ENCODE measurements around the gene NYAP2. TPM values are rescaled to one million over a fixed set of nuclear protein-coding genes. Genes with fewer than 3 reads are reported as not detected.

Gene NYAP2
- total RNA-seq, 4 donors from 2014 or later = 0.14 TPM; not detected in 3

DNA sequence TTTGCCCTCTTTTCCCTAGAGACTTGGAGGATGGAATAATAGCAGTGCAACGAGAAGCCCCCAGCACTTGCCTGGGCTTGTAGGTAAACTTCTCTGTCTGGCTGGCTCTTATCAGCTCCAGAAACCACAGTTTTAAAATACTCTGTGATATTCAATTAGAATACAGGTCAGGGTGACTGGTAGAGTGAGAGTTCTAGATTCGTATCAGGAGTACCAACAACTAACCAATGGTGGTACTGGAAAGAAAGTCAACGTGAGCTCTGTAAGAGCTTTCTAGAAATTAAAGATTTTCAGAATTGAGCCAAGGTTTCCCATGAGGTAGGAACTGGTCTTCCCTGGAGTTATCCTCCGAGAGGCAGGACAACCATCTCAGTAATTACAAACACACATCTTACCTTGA, 216.9 kb downstream of the NYAP2 start:
- Histone ChIP-seq H3K27ac (no peak overlapping the region), H3K9me3 (no peaks in the 10 kb centered on the region), H3K36me3 (no peaks in the 10 kb centered on the region), H3K4me3 (no peak overlapping the region), H3K4me1 (no peaks in the 10 kb centered on the region), H3K27me3 (no peaks in the 10 kb centered on the region)
- intact Hi-C loops (cut with DNase I; ENCODE audit: low total_unique reads) = no loop called here
- no peak for DNase-seq
- TF ChIP-seq POLR2A (IDR thresholded peaks at IDR 0.05) = no peak
- TF ChIP-seq, protein P1, sequence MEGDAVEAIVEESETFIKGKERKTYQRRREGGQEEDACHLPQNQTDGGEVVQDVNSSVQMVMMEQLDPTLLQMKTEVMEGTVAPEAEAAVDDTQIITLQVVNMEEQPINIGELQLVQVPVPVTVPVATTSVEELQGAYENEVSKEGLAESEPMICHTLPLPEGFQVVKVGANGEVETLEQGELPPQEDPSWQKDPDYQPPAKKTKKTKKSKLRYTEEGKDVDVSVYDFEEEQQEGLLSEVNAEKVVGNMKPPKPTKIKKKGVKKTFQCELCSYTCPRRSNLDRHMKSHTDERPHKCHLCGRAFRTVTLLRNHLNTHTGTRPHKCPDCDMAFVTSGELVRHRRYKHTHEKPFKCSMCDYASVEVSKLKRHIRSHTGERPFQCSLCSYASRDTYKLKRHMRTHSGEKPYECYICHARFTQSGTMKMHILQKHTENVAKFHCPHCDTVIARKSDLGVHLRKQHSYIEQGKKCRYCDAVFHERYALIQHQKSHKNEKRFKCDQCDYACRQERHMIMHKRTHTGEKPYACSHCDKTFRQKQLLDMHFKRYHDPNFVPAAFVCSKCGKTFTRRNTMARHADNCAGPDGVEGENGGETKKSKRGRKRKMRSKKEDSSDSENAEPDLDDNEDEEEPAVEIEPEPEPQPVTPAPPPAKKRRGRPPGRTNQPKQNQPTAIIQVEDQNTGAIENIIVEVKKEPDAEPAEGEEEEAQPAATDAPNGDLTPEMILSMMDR (IDR thresholded peaks at IDR 0.05) = no peak

DNA sequence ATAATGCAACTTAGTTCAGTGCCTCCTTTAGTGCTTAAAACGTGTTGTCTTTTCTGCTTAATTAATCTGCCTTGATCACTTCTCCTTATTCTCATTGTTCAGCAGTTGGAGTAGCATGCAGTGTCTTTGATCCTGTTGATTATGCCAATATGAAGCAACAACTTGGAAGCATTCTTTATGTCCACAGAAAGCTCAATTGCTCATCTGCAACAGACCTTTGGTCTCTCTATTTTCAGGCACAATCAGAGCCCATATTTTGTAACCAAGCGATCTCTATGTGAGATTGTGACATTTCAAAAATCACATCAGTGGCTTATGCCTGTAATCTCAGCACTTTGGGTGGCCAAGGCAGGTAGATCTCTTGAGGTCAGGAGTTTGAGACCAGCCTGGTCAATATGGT, 217.3 kb downstream of the NYAP2 start:
- intact Hi-C loops (cut with DNase I; ENCODE audit: low total_unique reads) = no loop called here

DNA sequence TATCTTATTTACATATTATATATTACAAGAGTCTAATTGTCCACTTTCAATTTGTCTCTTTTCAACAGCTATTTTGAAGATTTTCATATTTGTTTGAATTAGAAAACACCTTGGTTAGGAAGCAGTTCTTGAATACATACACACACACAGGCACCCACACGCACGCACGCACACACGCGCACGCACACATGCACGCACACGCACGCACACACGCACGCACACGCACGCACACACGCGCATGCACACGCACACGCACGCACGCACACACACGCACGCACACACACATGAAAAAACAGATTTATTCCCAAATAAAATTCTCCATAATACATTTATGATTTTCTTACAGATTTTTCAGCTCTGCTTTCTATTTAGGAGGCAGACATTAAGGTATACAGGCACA, 220.7 kb downstream of the NYAP2 start:
- no peak for TF ChIP-seq POLR2A (IDR thresholded peaks at IDR 0.05)
- TF ChIP-seq, protein P1 (IDR thresholded peaks at IDR 0.05) = no peak
- intact Hi-C loops (cut with DNase I; ENCODE audit: low total_unique reads) = no loop called here
- Histone ChIP-seq H3K27me3 (no peaks in the 10 kb centered on the region), H3K9me3 (no peaks in the 10 kb centered on the region), H3K4me3 (no peak overlapping the region), H3K27ac (no peak overlapping the region), H3K4me1 (no peaks in the 10 kb centered on the region), H3K36me3 (no peaks in the 10 kb centered on the region)
- DNase-seq = no peak

More for the DNA sequence above, 217.3 kb downstream of the NYAP2 start:
- DNase-seq = no peak
- no peak overlapping the region for H3K27ac ChIP-seq
- H3K36me3 ChIP-seq = no peaks in the 10 kb centered on the region
- H3K27me3 ChIP-seq = no peaks in the 10 kb centered on the region
- no peaks in the 10 kb centered on the region for H3K4me1 ChIP-seq
- TF ChIP-seq, protein P1 (IDR thresholded peaks at IDR 0.05) = no peak
- TF ChIP-seq POLR2A (IDR thresholded peaks at IDR 0.05) = no peak
- no peaks in the 10 kb centered on the region for H3K9me3 ChIP-seq
- no peak overlapping the region for H3K4me3 ChIP-seq

DNA sequence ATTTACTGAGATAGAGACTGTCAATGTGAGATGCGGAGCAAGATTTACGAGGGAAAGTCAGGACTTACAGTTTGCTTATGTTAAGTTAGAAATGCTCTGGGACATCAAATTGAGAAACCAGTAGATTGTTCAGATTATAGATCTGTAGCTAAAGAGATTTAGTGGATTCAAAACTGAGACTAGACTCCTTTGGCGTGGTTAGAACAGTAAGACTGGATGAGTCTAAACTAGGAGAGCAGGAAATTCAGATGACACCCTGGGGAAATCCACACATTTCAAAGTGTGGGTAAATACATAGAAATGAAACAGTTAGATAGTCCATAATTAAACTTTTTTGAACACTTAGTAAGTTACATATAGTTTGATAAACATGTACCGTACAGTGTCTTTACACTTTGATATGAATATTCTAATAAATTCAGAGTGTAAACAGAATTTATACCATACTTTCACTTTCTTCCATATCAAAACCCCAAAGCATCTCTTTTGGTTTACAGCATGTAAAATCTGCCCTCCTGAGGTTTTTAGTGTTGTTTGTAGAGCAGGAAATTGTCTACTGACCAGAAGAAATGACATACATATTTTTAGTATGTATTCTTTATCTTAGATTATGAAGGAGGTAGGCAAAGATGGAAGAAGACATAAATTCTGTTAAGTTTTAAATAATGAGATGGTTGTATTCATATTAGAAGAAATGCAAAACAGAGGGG, 231.5 kb downstream of the NYAP2 start:
- no peaks in the 10 kb centered on the region for H3K4me1 ChIP-seq
- no peak overlapping the region for H3K27ac ChIP-seq
- H3K4me3 ChIP-seq = no peak overlapping the region
- TF ChIP-seq, protein P1 (IDR thresholded peaks at IDR 0.05) = no peak
- no peak for TF ChIP-seq POLR2A (IDR thresholded peaks at IDR 0.05)
- intact Hi-C loops (cut with DNase I; ENCODE audit: low total_unique reads) = no loop called here
- H3K36me3 ChIP-seq = no peaks in the 10 kb centered on the region
- H3K9me3 ChIP-seq = no peaks in the 10 kb centered on the region
- no peaks in the 10 kb centered on the region for H3K27me3 ChIP-seq
- no peak for DNase-seq

DNA sequence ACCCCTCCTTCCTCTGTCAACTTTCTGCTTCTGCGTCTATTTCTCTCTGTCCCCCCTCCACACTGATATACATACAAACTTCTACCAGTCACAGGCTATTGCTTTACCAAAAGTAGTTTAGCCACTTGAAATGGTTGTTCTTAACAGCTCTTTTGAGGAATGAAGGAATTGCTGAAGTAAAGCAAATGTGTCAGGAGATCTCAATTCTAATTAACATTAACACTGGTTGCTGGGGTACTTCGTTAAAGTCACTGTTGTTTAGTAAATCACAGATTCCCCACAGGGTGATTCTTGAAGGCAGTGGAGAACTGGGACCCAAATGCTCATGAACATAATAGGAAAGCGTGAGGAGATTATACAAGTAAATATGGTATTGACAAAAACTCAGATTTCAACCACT, 232.8 kb downstream of the NYAP2 start:
- Histone ChIP-seq H3K4me1 (no peaks in the 10 kb centered on the region), H3K27ac (no peak overlapping the region), H3K27me3 (no peaks in the 10 kb centered on the region), H3K9me3 (no peaks in the 10 kb centered on the region), H3K36me3 (no peaks in the 10 kb centered on the region), H3K4me3 (no peak overlapping the region)
- intact Hi-C loops (cut with DNase I; ENCODE audit: low total_unique reads) = no loop called here
- TF ChIP-seq, protein P1 (IDR thresholded peaks at IDR 0.05) = no peak
- no peak for TF ChIP-seq POLR2A (IDR thresholded peaks at IDR 0.05)
- DNase-seq = no peak

Data from uterus (tissue), 4 donors.